D721Med (cell line): Measurements from ENCODE around the gene BPIFA2.

Source experiments
- DNase-seq: peaks from one replicate; pipeline ENCODE4 v3.0.0; 2011; ENCODE audit warnings: low spot score; ENCODE audit not compliant: insufficient read length
- FAIRE-seq: peaks from 2 replicates; lab custom pipeline; 2011; peaks lifted over from hg19 to GRCh38; lab: Jason Lieb, UNC
- CTCF ChIP-seq: IDR thresholded peaks from 2 replicates; pipeline ENCODE4 v1.5.1; 2012; ENCODE audit warnings: mild to moderate bottlenecking, control low read depth; ENCODE audit not compliant: insufficient read depth; ENCODE audit errors: missing control alignments

Gene BPIFA2

GRCh38 chr20:33160681-33161080 lies 7.3 kb upstream of the BPIFA2 start:
- TF ChIP-seq CTCF, result no peak

GRCh38 chr20:33162313-33162712 lies 5.6 kb upstream of the BPIFA2 start:
- no peak for TF ChIP-seq CTCF
- FAIRE-seq (no peak), DNase-seq (no peak)

More at GRCh38 chr20:33160681-33161080, 7.3 kb upstream of the BPIFA2 start:
- no peak for FAIRE-seq
- DNase-seq, result no peak

- FAIRE-seq (no peak), DNase-seq (no peak)
- no peak for TF ChIP-seq CTCF
Observed at GRCh38 chr20:33162753-33163152, 5.2 kb upstream of the BPIFA2 start.

- no peak for FAIRE-seq
- TF ChIP-seq CTCF, result no peak
- DNase-seq, result no peak
Observed at GRCh38 chr20:33163856-33164762, 3.9 kb upstream of the BPIFA2 start.

- FAIRE-seq (no peak), DNase-seq (no peak)
- TF ChIP-seq CTCF, result no peak
Observed at GRCh38 chr20:33164763-33165095, 3.2 kb upstream of the BPIFA2 start.

- FAIRE-seq (no peak), DNase-seq (peak; percentile 31)
- TF ChIP-seq CTCF, result no peak
Observed at GRCh38 chr20:33165416-33166055, 2.4 kb upstream of the BPIFA2 start.
